ENCODE measurements around the gene CGAS. TPM values are rescaled to one million over a fixed set of nuclear protein-coding genes. Genes with fewer than 3 reads are reported as not detected.

Gene CGAS
- total and polyA plus RNA-seq, 9 of the 15 experiments (the other 6 are each of a cell fraction or from before 2014, with no cell fraction given) = 0.01 to 0.32 (median 0.06) TPM; not detected in 2

- TF ChIP-seq TAF7 (tag; IDR thresholded peaks at IDR 0.05) = peak; percentile 82
- TF ChIP-seq ZNF12 (CRISPR knock-in tag; IDR thresholded peaks at IDR 0.05) = peak; percentile 72; the same call in 1 of the 2 replicates
- TF ChIP-seq EP400 (IDR thresholded peaks at IDR 0.05) = peak; percentile 79
- no peak for TF ChIP-seq HINFP (tag; conservative IDR thresholded peaks at IDR 0.05; ENCODE audit: low read depth)
- TF ChIP-seq, protein P1, sequence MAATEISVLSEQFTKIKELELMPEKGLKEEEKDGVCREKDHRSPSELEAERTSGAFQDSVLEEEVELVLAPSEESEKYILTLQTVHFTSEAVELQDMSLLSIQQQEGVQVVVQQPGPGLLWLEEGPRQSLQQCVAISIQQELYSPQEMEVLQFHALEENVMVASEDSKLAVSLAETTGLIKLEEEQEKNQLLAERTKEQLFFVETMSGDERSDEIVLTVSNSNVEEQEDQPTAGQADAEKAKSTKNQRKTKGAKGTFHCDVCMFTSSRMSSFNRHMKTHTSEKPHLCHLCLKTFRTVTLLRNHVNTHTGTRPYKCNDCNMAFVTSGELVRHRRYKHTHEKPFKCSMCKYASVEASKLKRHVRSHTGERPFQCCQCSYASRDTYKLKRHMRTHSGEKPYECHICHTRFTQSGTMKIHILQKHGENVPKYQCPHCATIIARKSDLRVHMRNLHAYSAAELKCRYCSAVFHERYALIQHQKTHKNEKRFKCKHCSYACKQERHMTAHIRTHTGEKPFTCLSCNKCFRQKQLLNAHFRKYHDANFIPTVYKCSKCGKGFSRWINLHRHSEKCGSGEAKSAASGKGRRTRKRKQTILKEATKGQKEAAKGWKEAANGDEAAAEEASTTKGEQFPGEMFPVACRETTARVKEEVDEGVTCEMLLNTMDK (IDR thresholded peaks at IDR 0.05; ENCODE audit: borderline replicate concordance, insufficient read depth, low read depth, low read length, poor library complexity, severe bottlenecking) = peak; percentile 87
- no peak for TF ChIP-seq POLR3A (IDR thresholded peaks at IDR 0.05; ENCODE audit: borderline replicate concordance, extremely low read depth, insufficient read depth, insufficient read length)
- no peak for TF ChIP-seq OTX1 (CRISPR knock-in tag; IDR thresholded peaks at IDR 0.05)
- TF ChIP-seq NFYB (IDR thresholded peaks at IDR 0.05; ENCODE audit: extremely low read depth, insufficient read length) = no peak
- TF ChIP-seq, protein P2, sequence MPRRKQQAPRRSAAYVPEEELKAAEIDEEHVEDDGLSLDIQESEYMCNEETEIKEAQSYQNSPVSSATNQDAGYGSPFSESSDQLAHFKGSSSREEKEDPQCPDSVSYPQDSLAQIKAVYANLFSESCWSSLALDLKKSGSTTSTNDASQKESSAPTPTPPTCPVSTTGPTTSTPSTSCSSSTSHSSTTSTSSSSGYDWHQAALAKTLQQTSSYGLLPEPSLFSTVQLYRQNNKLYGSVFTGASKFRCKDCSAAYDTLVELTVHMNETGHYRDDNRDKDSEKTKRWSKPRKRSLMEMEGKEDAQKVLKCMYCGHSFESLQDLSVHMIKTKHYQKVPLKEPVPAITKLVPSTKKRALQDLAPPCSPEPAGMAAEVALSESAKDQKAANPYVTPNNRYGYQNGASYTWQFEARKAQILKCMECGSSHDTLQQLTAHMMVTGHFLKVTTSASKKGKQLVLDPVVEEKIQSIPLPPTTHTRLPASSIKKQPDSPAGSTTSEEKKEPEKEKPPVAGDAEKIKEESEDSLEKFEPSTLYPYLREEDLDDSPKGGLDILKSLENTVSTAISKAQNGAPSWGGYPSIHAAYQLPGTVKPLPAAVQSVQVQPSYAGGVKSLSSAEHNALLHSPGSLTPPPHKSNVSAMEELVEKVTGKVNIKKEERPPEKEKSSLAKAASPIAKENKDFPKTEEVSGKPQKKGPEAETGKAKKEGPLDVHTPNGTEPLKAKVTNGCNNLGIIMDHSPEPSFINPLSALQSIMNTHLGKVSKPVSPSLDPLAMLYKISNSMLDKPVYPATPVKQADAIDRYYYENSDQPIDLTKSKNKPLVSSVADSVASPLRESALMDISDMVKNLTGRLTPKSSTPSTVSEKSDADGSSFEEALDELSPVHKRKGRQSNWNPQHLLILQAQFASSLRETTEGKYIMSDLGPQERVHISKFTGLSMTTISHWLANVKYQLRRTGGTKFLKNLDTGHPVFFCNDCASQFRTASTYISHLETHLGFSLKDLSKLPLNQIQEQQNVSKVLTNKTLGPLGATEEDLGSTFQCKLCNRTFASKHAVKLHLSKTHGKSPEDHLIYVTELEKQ (CRISPR knock-in tag; IDR thresholded peaks at IDR 0.05) = no peak
- TF ChIP-seq TARDBP (IDR thresholded peaks at IDR 0.05) = no peak
- no peak for TF ChIP-seq NCOA6 (IDR thresholded peaks at IDR 0.05)
- peak; percentile 80 for TF ChIP-seq DPF2 (IDR thresholded peaks at IDR 0.05)
- no peak for TF ChIP-seq DACH1 (IDR thresholded peaks at IDR 0.05; ENCODE audit: partially characterized antibody)
- no peak for TF ChIP-seq TAL1 (IDR thresholded peaks at IDR 0.05)
- TF ChIP-seq RBM39 (optimal IDR thresholded peaks at IDR 0.05; ENCODE audit: low read depth, low read length) = peak; percentile 73
- no peak for TF ChIP-seq ZNF707 (CRISPR knock-in tag; conservative IDR thresholded peaks at IDR 0.05)
- TF ChIP-seq MCM5 (IDR thresholded peaks at IDR 0.05; ENCODE audit: low read depth) = no peak
- TF ChIP-seq ZNF444 (CRISPR knock-in tag; IDR thresholded peaks at IDR 0.05) = no peak
- no peak for TF ChIP-seq CHD1 (IDR thresholded peaks at IDR 0.05; ENCODE audit: low read length)
- no peak for TF ChIP-seq ZNF146 (CRISPR knock-in tag; IDR thresholded peaks at IDR 0.05; ENCODE audit: unreplicated experiment)
- TF ChIP-seq TOE1 (IDR thresholded peaks at IDR 0.05; ENCODE audit: borderline replicate concordance) = peak; percentile 68; the same call in 1 of the 2 replicates
- TF ChIP-seq TOE1 (CRISPR knock-in tag; IDR thresholded peaks at IDR 0.05; ENCODE audit: borderline replicate concordance, low read depth) = no peak
Measured at GRCh38 chr6:73388800-73389512, 63.1 kb downstream of the CGAS start (continued).

Measured in K562 (cell line).